COLO829 (cell line): ENCODE results near the gene MAPKAP1.

Experiments
- DNase-seq: peaks from one replicate; pipeline ENCODE4 v3.0.0; 2012; ENCODE audit warnings: low spot score

Gene MAPKAP1

GRCh38 chr9:125447202-125447802, 259.7 kb downstream of the MAPKAP1 start:
- no peak for DNase-seq

GRCh38 chr9:125446561-125447094, 260.4 kb downstream of the MAPKAP1 start:
- no peak for DNase-seq

- no peak for DNase-seq
Observed at GRCh38 chr9:125444956-125445506, 262.0 kb downstream of the MAPKAP1 start.

GRCh38 chr9:125444166-125444565, 262.8 kb downstream of the MAPKAP1 start:
- no peak for DNase-seq

DNA sequence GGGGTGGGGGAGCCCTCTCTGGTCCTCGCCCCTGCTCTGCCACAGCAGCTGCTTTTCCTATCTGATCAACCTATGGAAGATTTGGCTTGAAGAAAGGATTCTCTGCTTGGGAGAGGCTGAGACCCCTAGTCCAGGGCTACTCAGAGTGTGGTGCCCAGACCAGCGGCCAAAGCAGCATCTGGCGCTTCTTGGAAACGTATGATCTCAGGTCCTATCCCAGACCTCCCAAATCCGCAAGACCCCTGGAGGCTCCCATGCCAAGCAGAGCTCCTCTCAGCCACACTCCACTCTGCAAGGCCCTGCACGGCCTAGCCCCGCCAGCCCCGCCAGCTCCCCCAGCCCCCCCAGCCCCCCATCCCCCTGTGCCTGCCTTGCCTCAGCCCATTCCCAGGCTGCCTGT, 263.6 kb downstream of the MAPKAP1 start:
- no peak for DNase-seq

DNA sequence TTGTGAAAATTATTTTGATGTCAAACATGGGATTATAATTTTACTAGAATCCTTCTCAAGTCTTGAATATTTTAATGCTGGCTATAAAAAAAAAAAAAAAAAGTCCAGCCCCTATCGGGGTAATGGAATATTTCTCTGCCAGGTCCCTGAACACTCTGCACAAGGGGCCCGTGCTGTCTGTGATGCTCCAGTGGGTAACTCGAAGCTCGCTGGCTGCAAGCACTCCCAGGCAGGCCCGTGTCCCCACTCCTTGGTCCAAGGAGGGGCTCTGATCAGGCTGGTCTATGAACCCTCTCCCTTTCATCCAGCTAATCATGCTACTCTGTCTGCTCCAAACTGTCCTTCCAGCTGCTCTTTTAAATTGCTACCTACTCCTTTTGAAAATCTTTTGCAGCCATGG, 264.6 kb downstream of the MAPKAP1 start:
- DNase-seq, result no peak

DNA sequence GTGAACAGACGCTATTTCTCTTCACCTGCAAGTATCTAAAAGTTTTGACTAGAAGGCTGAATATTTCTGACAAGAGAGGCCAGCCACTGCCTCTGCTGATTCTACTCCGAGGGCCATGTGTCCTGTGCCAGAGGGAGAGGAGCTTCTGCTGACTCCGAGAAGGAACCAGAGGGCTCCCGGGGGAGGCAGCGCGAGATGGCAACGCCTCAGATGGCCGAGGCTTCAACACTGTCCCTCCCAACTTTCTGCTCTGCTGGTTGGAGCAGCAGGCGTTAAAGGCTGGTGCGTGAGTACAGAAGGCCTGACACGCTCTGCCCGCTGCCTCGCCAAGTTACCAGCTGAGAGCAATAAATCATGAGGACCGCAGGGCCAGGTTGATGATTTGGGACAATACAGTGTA, 266.6 kb downstream of the MAPKAP1 start:
- no peak for DNase-seq

- no peak for DNase-seq
Observed at GRCh38 chr9:125439434-125440272, 267.4 kb downstream of the MAPKAP1 start.

DNA sequence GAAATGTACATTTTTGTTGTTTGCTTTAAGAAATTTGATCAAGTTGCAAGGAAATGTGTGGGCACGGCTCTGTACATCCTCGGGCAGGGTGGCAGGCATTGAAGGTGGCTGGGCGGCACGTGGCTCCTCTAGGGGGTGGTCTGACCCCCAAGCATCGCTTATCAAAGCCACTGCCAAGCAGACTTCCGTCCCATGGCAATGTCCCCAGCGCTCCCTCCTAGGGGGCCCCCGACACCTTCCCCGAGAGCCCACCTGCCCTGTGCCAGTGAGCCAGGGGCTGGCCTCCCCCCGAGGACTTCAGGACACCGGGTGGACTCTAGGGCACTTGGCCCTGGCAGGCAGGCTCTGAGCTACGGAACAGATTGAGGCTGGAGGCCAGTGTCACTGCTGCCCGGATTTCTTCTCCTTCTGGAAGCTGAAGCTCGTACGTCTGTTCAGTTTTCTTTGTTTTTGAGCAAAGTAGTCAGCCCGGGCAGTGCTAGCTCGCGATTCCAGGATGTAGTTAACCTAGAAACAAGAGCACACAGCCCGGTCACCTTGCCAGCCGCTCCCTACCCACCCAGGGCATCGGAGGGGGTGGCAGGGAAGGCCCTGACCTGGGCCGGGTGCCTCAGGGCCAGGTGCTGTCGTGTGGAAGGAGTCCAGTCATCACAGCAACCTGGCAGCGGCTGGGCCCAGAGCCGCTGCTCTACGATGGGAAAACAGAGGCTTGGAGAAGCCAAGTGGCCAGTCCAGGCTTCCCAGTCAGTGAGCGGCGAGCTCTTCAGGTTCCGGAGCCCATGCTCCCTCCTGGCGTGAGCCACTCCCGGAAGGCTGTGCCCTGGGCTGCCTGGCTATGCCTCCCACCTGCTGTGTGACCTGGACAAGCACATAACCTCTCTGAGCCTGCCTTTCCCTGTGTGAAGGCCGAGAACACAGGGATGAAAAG, 268.2 kb downstream of the MAPKAP1 start:
- no peak for DNase-seq

GRCh38 chr9:125437771-125438221, 269.2 kb downstream of the MAPKAP1 start:
- no peak for DNase-seq

GRCh38 chr9:125436613-125437443, 270.2 kb downstream of the MAPKAP1 start:
- DNase-seq, result no peak

- no peak for DNase-seq
Observed at GRCh38 chr9:125435776-125436612, 271.0 kb downstream of the MAPKAP1 start.

DNA sequence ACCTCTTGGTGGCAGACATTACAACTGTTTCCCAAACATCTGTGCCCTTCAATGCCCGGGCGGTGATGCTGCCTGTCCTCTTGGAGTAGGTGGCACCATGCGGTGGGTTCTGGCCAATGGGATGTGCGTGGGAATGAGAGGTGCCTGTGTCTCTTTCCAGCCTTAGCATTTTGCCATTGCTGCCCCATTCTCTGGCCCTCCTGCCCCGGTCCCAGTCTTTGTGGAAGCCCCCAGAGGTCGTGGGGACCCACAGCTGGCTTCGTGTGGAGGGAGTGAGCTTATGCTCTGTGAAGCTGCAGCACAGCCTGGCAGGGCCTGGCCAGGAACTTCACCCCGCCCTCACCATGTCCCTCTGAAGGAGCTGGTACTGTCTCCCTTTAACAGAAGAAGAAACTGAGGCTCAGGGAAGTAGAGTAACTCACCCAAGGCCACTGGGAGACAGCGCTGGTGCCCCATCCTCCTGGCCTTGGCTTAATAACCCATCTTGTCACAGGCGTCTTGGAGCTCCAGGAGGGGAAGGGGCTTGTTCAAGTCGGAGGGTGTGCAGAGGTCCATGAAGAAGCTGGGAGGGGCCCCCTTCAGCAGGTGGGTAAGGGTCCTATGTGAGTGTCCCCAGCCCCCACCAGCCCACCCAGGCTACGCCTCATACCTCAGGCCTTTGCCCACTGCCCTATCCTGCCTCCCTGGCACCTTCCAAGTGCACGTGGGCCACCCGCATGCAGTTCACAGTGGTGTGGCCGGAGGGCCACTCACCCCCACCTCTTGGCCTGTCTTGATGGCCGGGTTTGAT, 271.8 kb downstream of the MAPKAP1 start:
- DNase-seq, result no peak

- DNase-seq, result no peak
Observed at GRCh38 chr9:125433461-125434011, 273.5 kb downstream of the MAPKAP1 start.

- DNase-seq, result no peak
Observed at GRCh38 chr9:125432715-125433385, 274.2 kb downstream of the MAPKAP1 start.

GRCh38 chr9:125431741-125432271, 275.2 kb downstream of the MAPKAP1 start:
- no peak for DNase-seq

GRCh38 chr9:125431012-125431305, 276.0 kb downstream of the MAPKAP1 start:
- no peak for DNase-seq
